SK-N-SH treated with all-trans-retinoic acid at 6 μM for 48 hours (cell line): Measurements from ENCODE around the gene STK32B.
"Not testable (repeated sequence)": the region's sequence is repeated elsewhere in the genome, so short reads cannot be mapped to it uniquely, and the experiment has no call there.

Experiments
- ATAC-seq: fragments of 200-7000 bp; cut with Tn5 transposase; 3 replicates; pipeline ENCODE4 v1.9.1; 2020; ENCODE audit warnings: mild to moderate bottlenecking, moderate library complexity
- ARNTL ChIP-seq: fragments of 450-650 bp; formaldehyde crosslinking; IDR thresholded peaks from 2 replicates; pipeline ENCODE4 v1.5.0; 2020; ENCODE audit warnings: low read depth, mild to moderate bottlenecking, moderate library complexity, borderline replicate concordance
- BACH2 ChIP-seq: fragments of 250-450 bp; sonication (Bioruptor Pico); IDR thresholded peaks from 2 replicates; pipeline ENCODE4 v1.9.0; 2021; ENCODE audit warnings: mild to moderate bottlenecking, borderline replicate concordance
- ESRRG ChIP-seq: fragments of 250-450 bp; sonication (Bioruptor Pico); IDR thresholded peaks from 2 replicates; pipeline ENCODE4 v1.6.1; 2021; ENCODE audit warnings: mild to moderate bottlenecking
- GLIS3 ChIP-seq: fragments of 250-450 bp; sonication (Bioruptor Pico); IDR thresholded peaks from 2 replicates; pipeline ENCODE4 v1.5.0; 2020; ENCODE audit warnings: mild to moderate bottlenecking, moderate library complexity
- ISL1 ChIP-seq: fragments of 250-450 bp; sonication (Bioruptor Pico); IDR thresholded peaks from 2 replicates; pipeline ENCODE4 v2.1.2; 2022; ENCODE audit warnings: mild to moderate bottlenecking, moderate library complexity
- OSR1 ChIP-seq: fragments of 250-450 bp; sonication (Bioruptor Pico); IDR thresholded peaks from 2 replicates; pipeline ENCODE4 v1.8.0; 2022; ENCODE audit warnings: moderate library complexity, mild to moderate bottlenecking, inconsistent platforms
- PPARA ChIP-seq: fragments of 250-450 bp; sonication (Bioruptor Pico); IDR thresholded peaks from 2 replicates; pipeline ENCODE4 v1.5.0; 2020; ENCODE audit warnings: mild to moderate bottlenecking, borderline replicate concordance
- RARB ChIP-seq: fragments of 250-450 bp; sonication (Bioruptor Pico); IDR thresholded peaks from 2 replicates; pipeline ENCODE4 v1.8.0; 2021; ENCODE audit warnings: mild to moderate bottlenecking, moderate library complexity
- SNAI2 ChIP-seq: fragments of 250-450 bp; sonication (Bioruptor Pico); IDR thresholded peaks from 2 replicates; pipeline ENCODE4 v1.5.0; 2020; ENCODE audit warnings: mild to moderate bottlenecking, moderate library complexity
- TCF4 ChIP-seq: fragments of 250-450 bp; sonication (Bioruptor Pico); IDR thresholded peaks from 2 replicates; pipeline ENCODE4 v1.8.0; 2021; ENCODE audit warnings: mild to moderate bottlenecking, moderate library complexity, borderline replicate concordance
- TOX ChIP-seq: fragments of 250-450 bp; sonication (Bioruptor Pico); IDR thresholded peaks from 2 replicates; pipeline ENCODE4 v1.8.0; 2021; ENCODE audit warnings: mild to moderate bottlenecking, moderate library complexity, borderline replicate concordance
- ZFP3 ChIP-seq: fragments of 250-450 bp; sonication (Bioruptor Pico); IDR thresholded peaks from 2 replicates; pipeline ENCODE4 v1.5.0; 2020; ENCODE audit warnings: mild to moderate bottlenecking, moderate library complexity
- ZFP30 ChIP-seq: fragments of 450-650 bp; formaldehyde crosslinking; IDR thresholded peaks from 2 replicates; pipeline ENCODE4 v1.5.0; 2022; ENCODE audit warnings: mild to moderate bottlenecking, moderate library complexity
- ZNF565 ChIP-seq: fragments of 450-650 bp; formaldehyde crosslinking; conservative IDR thresholded peaks from 2 replicates; pipeline ENCODE4 v1.5.0; 2020; ENCODE audit warnings: low read depth, mild to moderate bottlenecking, moderate library complexity
- ZNF70 ChIP-seq: fragments of 450-650 bp; formaldehyde crosslinking; IDR thresholded peaks from 2 replicates; pipeline ENCODE4 v1.5.0; 2020; ENCODE audit warnings: mild to moderate bottlenecking, moderate library complexity
- ZNF8 ChIP-seq: fragments of 450-650 bp; formaldehyde crosslinking; IDR thresholded peaks from 2 replicates; pipeline ENCODE4 v1.5.0; 2020; ENCODE audit warnings: mild to moderate bottlenecking, moderate library complexity
- TF ChIP-seq, protein P1 (sequence below): fragments of 250-450 bp; sonication (Bioruptor Pico); IDR thresholded peaks from 2 replicates; pipeline ENCODE4 v1.5.0; 2020; ENCODE audit warnings: mild to moderate bottlenecking, moderate library complexity
- TF ChIP-seq, protein P2 (sequence below): fragments of 250-450 bp; sonication (Bioruptor Pico); IDR thresholded peaks from 2 replicates; pipeline ENCODE4 v1.5.1; 2021; ENCODE audit warnings: mild to moderate bottlenecking, moderate library complexity
- TF ChIP-seq, protein P3 (sequence below): fragments of 250-450 bp; sonication (Bioruptor Pico); IDR thresholded peaks from 2 replicates; pipeline ENCODE4 v1.8.0; 2021; ENCODE audit warnings: low read depth, mild to moderate bottlenecking, moderate library complexity, borderline replicate concordance
- TF ChIP-seq, protein P4 (sequence below): fragments of 250-450 bp; sonication (Bioruptor Pico); IDR thresholded peaks from 2 replicates; pipeline ENCODE4 v1.8.0; 2020; ENCODE audit warnings: mild to moderate bottlenecking, moderate library complexity, borderline replicate concordance

Gene STK32B

DNA sequence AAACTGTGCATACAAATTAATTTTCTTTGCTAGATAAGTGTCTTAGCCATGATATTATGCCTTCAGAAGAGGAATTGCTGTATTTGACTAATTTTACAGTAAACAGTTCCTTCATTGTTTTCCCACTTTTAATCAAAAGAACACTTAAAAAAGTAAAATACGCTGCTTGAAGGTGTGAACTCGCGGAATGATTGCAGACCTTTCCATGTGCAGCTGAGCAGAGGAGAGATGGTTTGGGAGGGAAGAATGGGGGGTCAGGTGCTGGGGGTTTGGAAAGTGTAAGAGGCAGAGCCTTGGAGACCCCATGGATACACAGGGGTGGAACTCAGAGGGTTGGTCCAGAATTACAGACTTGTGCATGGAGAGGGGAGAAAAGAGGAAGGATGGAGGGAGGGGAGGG, 47.4 kb upstream of the STK32B start:
- TF ChIP-seq ZFP3 (no peak), PPARA (CRISPR knock-in tag) (no peak), RARB (no peak), TCF4 (CRISPR knock-in tag) (no peak), ZNF8 (CRISPR knock-in tag) (no peak), BACH2 (no peak)
- TF ChIP-seq, protein P1, sequence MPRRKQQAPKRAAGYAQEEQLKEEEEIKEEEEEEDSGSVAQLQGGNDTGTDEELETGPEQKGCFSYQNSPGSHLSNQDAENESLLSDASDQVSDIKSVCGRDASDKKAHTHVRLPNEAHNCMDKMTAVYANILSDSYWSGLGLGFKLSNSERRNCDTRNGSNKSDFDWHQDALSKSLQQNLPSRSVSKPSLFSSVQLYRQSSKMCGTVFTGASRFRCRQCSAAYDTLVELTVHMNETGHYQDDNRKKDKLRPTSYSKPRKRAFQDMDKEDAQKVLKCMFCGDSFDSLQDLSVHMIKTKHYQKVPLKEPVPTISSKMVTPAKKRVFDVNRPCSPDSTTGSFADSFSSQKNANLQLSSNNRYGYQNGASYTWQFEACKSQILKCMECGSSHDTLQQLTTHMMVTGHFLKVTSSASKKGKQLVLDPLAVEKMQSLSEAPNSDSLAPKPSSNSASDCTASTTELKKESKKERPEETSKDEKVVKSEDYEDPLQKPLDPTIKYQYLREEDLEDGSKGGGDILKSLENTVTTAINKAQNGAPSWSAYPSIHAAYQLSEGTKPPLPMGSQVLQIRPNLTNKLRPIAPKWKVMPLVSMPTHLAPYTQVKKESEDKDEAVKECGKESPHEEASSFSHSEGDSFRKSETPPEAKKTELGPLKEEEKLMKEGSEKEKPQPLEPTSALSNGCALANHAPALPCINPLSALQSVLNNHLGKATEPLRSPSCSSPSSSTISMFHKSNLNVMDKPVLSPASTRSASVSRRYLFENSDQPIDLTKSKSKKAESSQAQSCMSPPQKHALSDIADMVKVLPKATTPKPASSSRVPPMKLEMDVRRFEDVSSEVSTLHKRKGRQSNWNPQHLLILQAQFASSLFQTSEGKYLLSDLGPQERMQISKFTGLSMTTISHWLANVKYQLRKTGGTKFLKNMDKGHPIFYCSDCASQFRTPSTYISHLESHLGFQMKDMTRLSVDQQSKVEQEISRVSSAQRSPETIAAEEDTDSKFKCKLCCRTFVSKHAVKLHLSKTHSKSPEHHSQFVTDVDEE (CRISPR knock-in tag) = no peak
- TF ChIP-seq, protein P2, sequence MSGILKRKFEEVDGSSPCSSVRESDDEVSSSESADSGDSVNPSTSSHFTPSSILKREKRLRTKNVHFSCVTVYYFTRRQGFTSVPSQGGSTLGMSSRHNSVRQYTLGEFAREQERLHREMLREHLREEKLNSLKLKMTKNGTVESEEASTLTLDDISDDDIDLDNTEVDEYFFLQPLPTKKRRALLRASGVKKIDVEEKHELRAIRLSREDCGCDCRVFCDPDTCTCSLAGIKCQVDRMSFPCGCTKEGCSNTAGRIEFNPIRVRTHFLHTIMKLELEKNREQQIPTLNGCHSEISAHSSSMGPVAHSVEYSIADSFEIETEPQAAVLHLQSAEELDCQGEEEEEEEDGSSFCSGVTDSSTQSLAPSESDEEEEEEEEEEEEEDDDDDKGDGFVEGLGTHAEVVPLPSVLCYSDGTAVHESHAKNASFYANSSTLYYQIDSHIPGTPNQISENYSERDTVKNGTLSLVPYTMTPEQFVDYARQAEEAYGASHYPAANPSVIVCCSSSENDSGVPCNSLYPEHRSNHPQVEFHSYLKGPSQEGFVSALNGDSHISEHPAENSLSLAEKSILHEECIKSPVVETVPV (CRISPR knock-in tag) = no peak
- TF ChIP-seq, protein P3, sequence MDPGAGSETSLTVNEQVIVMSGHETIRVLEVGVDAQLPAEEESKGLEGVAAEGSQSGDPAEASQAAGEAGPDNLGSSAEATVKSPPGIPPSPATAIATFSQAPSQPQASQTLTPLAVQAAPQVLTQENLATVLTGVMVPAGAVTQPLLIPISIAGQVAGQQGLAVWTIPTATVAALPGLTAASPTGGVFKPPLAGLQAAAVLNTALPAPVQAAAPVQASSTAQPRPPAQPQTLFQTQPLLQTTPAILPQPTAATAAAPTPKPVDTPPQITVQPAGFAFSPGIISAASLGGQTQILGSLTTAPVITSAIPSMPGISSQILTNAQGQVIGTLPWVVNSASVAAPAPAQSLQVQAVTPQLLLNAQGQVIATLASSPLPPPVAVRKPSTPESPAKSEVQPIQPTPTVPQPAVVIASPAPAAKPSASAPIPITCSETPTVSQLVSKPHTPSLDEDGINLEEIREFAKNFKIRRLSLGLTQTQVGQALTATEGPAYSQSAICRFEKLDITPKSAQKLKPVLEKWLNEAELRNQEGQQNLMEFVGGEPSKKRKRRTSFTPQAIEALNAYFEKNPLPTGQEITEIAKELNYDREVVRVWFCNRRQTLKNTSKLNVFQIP = no peak
- TF ChIP-seq, all 23 proteins: peak for 0
- ATAC-seq = no peak

DNA sequence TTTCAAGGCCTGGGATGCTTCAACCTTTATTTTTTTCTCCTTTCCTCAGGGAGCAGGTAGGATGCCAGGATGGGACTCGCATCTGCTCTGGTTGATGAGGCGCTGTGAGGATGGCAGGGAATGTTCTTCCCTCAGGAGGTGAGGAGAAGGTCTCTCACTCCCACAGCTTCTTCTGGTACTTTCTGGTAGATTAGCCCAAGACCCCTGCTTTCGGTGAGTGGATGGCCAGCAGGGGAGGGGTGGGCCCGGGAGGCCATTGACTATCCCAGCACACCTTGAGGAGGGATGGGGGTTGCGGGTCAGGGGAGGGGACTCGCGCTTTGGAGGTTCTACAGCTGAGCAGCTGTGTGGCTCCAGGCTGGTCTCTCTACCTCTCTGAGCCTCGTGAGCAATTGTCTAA, 46.8 kb upstream of the STK32B start:
- TF ChIP-seq ZNF70 (no peak), ZFP3 (no peak), ZFP30 (CRISPR knock-in tag) (no peak), ZNF8 (CRISPR knock-in tag) (no peak), BACH2 (no peak), GLIS3 (CRISPR knock-in tag) (no peak), ARNTL (no peak), TOX (CRISPR knock-in tag) (no peak), SNAI2 (CRISPR knock-in tag) (no peak), ZNF565 (CRISPR knock-in tag) (no peak), ISL1 (CRISPR knock-in tag) (no peak), ESRRG (CRISPR knock-in tag) (no peak)
- TF ChIP-seq, protein P2 (CRISPR knock-in tag) = no peak
- TF ChIP-seq, protein P1 (CRISPR knock-in tag) = no peak
- no peak for ATAC-seq

DNA sequence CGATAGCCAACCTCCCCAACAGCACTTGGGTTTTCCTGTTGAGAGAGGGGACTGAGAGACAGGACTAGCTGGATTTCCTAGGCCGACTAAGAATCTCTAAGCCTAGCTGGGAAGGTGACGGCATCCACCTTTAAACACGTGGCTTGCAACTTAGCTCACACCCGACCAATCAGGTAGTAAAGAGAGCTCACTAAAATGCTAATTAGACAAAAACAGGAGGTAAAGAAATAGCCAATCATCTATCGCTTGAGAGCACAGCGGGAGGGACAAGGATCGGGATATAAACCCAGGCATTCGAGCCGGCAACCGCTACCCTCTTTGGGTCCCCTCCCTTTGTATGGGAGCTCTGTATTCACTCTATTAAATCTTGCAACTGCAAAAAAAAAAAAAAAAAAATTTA, 44.3 kb upstream of the STK32B start:
- not testable (repeated sequence) for ATAC-seq

DNA sequence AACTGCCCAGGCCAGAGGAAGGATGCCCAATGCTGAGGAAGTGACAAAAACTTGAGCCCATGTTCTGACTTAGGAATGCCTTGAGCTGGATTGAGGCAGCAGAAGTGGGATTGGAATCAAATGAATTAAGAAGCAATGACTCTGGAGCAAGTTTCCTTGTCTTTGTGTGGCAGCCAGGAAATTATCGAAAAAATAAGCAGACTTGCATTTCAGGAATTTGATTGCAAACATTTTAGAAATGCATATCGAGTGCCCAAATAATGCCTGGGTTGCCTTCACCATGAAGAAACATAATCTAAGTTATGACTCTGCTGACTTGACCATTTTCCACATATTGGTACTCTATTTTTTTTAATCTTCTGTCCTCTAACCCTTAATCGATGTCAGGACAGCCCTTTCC, 41.5 kb upstream of the STK32B start:
- no peak for ATAC-seq
- TF ChIP-seq ISL1 (CRISPR knock-in tag) = no peak
- no peak for TF ChIP-seq ESRRG (CRISPR knock-in tag)
- TF ChIP-seq TOX (CRISPR knock-in tag) = no peak
- TF ChIP-seq PPARA (CRISPR knock-in tag) = no peak
- no peak for TF ChIP-seq GLIS3 (CRISPR knock-in tag)
- no peak for TF ChIP-seq ZNF565 (CRISPR knock-in tag)
- no peak for TF ChIP-seq ZNF8 (CRISPR knock-in tag)
- TF ChIP-seq TCF4 (CRISPR knock-in tag) = no peak
- TF ChIP-seq, protein P4, sequence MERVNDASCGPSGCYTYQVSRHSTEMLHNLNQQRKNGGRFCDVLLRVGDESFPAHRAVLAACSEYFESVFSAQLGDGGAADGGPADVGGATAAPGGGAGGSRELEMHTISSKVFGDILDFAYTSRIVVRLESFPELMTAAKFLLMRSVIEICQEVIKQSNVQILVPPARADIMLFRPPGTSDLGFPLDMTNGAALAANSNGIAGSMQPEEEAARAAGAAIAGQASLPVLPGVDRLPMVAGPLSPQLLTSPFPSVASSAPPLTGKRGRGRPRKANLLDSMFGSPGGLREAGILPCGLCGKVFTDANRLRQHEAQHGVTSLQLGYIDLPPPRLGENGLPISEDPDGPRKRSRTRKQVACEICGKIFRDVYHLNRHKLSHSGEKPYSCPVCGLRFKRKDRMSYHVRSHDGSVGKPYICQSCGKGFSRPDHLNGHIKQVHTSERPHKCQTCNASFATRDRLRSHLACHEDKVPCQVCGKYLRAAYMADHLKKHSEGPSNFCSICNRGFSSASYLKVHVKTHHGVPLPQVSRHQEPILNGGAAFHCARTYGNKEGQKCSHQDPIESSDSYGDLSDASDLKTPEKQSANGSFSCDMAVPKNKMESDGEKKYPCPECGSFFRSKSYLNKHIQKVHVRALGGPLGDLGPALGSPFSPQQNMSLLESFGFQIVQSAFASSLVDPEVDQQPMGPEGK (CRISPR knock-in tag) = no peak
- TF ChIP-seq, protein P3 = no peak
- TF ChIP-seq BACH2 = no peak
- TF ChIP-seq OSR1 (CRISPR knock-in tag) = no peak
- TF ChIP-seq ZFP30 (CRISPR knock-in tag) = no peak
